GM21515 (cell line): ENCODE data around the gene MICA.
"Not testable (repeated sequence)": the region's sequence is repeated elsewhere in the genome, so short reads cannot be mapped to it uniquely, and the experiment has no call there.

Source experiments
- ATAC-seq: cut with Tn5 transposase; IDR thresholded peaks from one replicate; pipeline ENCODE4 v1.9.1; 2021; ENCODE audit not compliant: unreplicated experiment

Gene MICA

DNA sequence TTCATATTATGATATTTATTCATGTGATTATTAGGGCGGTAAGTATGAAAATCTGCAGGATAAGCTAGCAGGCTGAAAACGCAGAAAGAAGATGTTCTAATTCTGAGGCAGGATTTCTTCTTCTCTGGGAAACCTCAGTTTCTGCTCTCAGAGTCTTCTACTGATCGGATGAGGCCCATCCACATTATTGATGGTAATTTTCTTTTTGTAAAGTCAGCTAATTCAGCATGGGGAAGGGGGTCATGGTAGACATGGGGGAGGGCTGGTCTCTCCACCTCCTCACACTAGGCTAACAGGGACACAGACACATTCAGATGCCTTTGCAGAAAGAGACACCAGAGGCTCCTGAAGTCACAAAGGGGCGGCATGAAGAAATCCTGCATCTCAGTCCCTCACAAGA, 21.7 kb upstream of the MICA start:
- no peak for ATAC-seq

DNA sequence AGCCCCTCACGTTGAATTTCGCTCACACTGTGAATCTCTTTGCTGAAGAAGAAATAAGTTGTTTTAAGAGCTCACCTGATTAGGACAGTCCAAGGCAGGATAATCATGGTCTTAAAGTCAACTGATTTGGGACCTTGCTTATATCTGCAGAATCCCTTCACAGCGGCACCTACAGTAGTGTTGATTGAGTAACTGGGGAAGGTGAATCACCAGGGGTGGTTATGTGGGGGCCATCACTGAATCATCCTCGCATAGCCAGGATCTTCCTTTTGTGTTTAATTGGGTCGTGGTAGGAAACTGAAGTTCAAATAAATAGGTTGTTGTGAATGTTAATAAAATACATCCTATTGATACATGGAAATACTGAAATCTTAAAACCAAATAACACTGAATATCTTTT, 20.2 kb upstream of the MICA start:
- no peak for ATAC-seq

- no peak for ATAC-seq
Measured at GRCh38 chr6:31385041-31385440, 18.4 kb upstream of the MICA start.

GRCh38 chr6:31386099-31386498, 17.3 kb upstream of the MICA start:
- ATAC-seq = no peak

- ATAC-seq = no peak
Measured at GRCh38 chr6:31386977-31387376, 16.4 kb upstream of the MICA start.

DNA sequence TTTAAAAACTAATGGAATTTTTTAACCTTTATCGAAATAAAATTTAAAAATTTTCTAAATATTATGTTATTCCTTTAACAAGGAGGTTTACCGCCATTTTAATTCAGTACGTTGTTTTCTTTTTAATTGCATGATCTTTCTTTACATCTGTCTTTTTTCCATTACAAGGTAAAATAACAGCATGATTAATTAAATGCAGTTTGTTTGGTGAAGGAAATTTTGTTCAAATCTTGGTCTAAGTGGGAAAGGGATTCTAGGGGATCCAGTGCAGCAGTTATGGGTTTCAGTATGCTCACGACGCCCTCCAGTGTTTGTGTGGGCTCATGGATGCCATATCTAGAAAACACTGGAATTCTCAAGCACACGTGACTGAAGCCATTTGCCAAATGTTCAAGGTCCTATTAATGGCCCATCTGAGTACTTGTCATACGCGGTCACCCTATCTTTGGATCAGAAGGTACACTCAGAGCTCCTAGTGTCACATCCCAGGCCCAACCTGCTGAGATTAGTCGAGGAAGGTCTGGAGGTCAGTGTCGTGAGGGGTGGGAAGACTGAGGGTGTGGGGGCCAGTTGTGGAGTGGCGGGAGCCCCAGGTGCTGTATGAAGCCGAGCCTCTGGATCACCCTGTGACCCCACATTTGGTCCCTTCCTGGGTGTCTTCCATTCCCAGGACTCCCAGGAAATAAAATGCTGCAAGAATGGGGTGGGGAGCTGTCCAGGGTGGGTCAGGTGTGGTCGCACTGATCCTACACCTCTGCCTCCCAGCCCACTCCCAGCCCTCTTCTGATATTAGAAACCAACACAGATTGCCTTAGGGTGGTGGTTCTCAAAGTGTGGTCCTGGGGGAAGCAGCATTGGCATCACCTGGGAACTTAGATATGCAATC, 14.2 kb upstream of the MICA start:
- ATAC-seq = not testable (repeated sequence)

DNA sequence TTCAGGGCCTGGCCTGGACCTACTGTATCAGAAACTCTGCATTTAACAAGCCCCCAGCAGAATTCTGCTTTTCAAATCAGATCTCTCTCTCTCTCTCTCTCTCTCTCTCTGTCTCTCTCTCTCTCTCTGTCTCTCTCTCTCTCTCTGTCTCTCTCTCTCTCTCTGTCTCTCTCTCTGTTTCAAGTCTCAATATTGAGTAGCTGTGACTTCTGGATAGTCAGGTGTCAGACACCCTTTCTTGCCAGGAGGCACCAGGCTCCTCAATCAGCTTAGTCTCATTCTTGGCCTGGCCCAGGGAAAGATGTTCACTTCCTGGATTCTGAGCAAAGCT, 13.6 kb upstream of the MICA start:
- not testable (repeated sequence) for ATAC-seq

DNA sequence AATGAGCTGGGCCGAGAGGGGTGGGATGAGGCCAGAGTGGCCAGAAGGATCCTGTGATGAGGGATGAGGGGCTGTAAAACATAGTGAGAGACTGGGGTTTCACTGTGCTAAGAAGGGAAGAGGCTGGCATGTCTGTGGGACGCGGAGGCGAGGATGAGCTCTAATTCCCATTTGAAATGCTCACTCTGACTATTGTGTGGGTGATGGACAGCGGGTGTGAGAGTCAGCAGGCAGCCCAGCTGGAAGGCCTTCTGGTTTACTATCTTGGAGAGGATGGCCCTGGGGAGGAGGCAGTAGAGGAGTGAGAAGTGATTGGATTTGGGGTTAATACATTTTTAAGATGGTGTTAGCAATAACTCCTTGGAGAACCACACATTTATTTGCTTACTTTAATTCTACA, 9.5 kb upstream of the MICA start:
- ATAC-seq = no peak

- no peak for ATAC-seq
Measured at GRCh38 chr6:31394381-31394780, 9.0 kb upstream of the MICA start.

DNA sequence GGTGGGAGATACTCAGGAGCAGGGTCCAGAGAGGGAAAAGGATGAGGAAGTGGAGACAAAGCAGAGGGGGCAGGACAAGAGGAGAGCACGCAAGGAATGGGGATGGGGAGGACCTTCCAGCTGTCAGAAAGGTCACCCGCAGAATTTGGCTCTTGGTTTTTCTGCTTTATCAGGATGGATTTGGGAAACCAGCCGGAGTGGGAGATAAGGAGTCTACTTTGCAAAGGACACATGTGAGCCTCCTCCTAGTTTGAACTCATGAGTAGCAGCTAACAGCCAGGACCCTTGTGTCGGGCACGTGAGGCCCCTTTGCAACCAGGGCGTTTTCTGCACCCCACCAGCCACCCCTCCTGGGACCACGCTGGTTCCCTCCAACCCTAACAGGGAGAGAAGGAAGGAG, 7.6 kb upstream of the MICA start:
- no peak for ATAC-seq

DNA sequence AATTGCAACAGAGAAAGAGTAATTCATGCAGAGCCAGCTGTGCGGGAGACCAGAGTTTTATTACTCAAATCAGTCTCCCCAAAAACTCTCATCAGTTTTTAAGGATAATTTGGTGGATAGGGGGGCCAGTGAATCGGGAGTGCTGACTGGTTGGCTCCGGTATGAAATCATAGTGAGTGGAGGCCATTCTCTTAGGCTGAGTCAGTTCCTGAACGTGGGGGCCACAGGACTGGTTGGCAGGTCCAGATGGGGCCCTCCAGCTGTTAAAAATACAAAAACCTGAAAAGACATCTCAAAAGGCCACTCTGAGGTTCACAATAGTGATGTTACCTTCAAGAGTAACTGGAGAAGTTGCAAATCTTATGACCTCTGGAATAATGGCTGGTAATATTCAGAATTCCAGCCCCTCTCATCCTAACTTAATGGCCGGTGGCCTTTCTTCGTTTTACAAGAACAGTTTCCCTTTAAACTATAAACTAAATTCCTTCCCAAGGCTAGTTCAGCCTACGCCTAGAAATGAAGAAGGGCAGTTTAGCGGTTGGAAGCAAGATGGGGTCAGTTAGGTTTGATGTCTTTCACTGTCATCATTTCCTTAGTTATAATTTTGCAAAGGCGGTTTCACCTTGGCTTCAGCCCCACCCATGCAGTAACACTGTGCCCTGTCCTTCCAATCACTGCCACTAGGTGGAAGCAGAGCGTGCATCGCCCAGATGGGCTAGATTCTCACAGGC, 6.8 kb upstream of the MICA start:
- ATAC-seq = peak; percentile 42

GRCh38 chr6:31397153-31397499, 6.3 kb upstream of the MICA start:
- ATAC-seq = not testable (repeated sequence)

DNA sequence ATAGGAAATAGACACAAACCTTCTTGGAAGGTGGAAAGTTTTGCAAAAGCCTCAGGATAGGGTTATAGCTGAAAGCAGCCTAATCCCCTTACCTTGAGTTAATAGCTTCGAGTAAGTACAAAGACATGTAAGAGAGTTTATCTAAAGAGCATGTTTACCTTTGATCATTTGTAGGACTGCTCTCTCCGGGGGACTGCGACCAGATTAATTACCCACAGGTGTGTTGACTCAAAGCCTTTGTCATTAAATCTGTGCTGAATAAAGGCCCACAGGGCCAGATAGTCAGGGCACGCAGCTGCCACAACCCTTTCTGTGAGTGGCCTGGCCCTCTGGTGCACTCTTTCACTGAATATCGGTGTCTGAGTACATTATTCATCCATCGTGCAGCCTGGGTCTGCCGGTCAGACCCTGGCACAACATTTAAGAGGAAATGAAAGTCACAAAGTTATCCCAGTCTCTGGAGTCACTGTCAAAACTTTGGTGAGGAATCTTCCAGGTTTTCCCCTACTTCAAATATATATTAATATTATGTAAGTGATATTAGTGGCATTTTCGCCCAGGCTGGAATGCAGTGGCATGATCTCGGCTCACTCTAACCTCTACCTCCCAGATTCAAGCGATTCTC, 5.4 kb upstream of the MICA start:
- ATAC-seq = no peak

DNA sequence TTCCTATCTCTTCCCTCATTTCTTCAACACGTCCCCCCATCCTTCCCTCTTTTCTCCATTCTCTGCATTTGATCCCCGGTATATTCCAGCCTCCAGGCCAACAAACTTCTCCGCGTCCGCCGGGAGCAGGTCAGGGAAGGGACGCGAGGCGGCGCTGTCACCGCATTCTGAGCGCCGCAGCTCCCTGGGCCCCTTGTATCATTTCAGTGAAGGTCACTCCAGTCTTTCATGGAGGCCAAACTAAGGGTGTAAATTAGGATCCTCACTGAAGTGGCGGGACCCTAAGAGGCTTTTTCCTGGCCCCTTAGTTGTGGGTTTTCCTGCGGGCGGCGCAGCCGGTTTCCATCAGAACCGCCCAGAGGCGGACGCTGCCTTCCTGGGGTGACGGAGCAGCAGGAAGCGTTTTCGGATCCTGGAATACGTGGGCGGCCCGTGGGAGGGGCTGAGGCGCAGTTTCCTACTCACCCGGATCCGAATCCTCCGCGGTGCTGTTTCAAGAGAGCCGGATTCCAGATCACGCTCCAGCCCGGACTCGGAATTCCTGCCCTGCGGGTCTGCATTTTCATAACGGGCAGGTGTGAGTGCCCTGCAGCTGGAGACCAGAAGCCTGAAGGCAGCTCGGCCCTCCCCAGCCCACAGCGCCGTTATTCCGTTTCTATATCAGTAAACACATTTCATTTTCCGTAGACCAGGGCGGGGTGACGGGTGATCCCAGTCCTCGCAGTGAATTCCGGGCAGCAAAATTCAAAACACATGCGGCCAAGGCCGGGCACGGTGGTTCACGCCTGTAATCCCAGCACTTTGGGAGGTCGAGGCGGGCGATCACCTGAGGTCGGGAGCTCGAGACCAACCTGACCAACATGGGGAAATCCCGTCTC, 3.6 kb upstream of the MICA start:
- peak; percentile 35 for ATAC-seq

DNA sequence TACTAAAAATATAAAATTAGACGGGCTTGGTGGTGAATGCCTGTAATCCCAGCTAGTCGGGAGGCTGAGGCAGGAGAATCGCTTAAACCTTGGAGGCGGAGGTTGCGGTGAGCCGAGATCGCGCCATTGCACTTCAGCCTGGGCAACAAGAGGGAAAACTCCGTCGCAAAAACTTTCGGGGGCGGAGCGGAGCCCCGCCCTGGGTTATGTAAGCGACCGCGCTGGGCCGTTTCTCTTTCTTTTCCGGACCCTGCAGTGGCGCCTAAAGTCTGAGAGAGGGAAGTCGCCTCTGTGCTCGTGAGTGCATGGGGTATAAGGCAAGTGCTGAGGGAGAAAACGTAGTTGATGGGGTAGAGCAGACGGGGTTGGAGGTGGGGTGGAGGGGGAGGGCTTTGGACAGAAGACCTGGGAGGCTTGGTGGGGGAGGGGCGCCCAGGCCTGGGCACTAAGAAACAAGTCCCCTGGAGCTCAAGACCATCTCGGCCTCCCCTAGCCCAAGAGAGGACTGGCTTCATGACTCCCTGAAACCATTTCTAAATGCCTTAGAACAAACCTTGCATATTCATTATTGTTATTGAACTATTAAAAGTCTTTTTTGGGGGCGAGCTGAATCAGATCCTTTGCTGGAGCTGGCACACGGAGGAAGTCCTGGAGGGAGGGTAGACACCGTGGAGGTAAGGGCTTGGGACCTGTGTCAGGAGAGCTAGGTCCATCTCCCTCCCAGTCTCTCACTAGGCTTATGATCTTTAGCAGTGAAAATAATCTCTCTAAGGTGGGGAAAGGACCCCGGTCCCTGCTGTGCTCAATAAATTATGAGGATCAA, 2.7 kb upstream of the MICA start:
- peak; percentile 35 for ATAC-seq

DNA sequence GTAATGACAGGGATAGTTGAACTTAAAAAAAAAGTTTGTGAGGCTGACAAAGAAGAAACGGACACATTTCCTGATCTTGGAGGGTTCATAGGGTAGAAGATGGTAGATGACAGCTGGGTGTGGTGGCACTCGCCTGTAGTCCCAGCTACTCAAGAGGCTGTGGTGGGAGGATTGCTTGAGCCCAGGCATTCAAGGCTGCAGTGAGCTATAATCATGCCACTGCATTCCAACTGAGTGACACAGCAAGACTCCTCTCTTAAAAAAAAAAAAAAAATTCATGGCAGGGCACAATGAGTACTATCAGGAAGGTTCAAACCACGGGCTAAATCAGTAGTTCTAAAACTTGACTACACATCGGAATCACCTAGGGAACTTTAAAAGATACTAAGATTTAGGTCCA, 2.0 kb upstream of the MICA start:
- no peak for ATAC-seq

DNA sequence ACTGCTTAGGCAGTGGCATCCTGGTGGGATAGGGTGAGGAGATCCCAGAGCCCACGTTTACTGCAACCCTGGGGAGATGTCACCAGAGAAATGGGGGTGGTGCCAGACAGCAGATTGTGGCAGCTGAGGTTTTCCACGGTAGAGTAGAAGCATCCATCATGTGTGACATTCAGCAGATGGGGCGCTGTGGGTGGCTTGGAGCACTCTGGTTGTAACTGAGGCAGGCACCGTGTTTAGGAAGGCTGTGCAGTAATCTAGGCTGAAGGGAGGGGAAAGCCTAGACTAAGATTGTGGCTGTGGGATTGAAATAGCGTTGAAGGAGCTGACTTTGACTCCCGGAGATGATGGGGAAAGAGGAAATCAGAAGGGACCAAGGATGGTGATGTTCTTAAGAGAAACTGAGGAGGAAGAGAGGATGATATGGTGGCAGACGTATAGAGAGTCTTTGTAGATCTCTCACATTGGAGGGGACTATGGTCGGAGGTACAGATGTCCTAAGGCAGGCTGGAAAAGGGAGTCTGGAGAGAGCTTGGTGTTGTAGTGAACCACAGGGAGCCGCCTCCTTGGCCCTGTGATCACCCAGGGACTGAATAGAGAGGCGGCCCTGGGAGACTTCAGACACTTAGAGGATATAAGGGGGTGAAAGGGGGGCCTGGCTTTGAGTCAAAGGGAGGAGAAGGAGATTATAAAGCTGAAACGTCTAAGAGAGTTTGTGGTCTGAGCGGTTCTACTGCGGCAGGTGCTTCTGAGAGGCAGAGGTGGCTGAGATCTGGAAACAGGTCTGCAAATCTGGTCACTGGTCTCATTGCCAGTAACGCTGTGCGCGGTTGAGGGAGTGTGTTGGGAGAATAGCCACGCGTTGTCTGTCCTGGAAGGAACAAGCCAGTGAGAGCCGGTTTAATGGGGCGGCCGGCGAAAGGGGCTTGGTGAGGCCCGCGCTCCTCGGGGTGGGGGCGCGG, 792 bp upstream of the MICA start:
- ATAC-seq = peak; percentile 7

GRCh38 chr6:31404061-31404364, 618 bp downstream of the MICA start:
- not testable (repeated sequence) for ATAC-seq

DNA sequence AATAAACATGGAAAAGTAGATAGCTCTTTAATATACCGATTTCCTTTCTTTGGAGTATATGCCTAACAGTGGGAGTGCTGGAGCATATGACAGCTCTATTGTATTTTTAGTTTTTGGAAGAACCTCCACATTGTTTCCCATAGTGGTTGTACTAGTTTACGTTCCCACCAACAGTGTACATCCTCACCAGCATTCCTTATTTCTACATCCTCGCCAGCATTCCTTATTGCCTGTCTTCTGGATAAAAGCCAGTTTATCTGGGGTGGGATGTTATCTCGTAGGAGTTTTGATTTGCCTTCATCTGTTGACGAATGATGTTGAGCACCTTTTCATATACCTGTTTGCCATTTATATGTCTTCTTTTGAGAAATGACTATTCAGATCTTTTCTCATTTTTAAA, 2.6 kb downstream of the MICA start:
- ATAC-seq = no peak
